HEK293 (cell line): ENCODE measurements around the gene COL17A1.
A peak's percentile ranks its signal among the peaks of the same experiment; 100 is the strongest.

Source experiments
- FEZF1 ChIP-seq: fragments of 450-650 bp; formaldehyde crosslinking; IDR thresholded peaks from 2 replicates; pipeline ENCODE4 v1.5.1; 2016; ENCODE audit warnings: missing biosample characterization, missing genetic modification characterization
- HOXD13 ChIP-seq: sonication (generic); formaldehyde crosslinking; IDR thresholded peaks from 2 replicates; pipeline ENCODE4 v1.8.0; 2022; ENCODE audit warnings: missing genetic modification reagents, borderline replicate concordance
- IKZF3 ChIP-seq: fragments of 450-650 bp; IDR thresholded peaks from 2 replicates; pipeline ENCODE4 v1.5.0; 2018; ENCODE audit warnings: missing biosample characterization, mild to moderate bottlenecking, missing genetic modification characterization, moderate library complexity
- KLF7 ChIP-seq: fragments of 450-650 bp; formaldehyde crosslinking; IDR thresholded peaks from 2 replicates; pipeline ENCODE4 v1.5.1; 2016; ENCODE audit warnings: missing biosample characterization, missing genetic modification characterization, borderline replicate concordance
- MYNN ChIP-seq: fragments of 450-650 bp; formaldehyde crosslinking; IDR thresholded peaks from 2 replicates; pipeline ENCODE4 v1.5.1; 2016; ENCODE audit warnings: missing biosample characterization, missing genetic modification characterization, borderline replicate concordance
- SP3 ChIP-seq: fragments of 450-650 bp; formaldehyde crosslinking; IDR thresholded peaks from 2 replicates; pipeline ENCODE4 v1.5.1; 2016; ENCODE audit warnings: missing biosample characterization, missing genetic modification characterization
- TRIM28 ChIP-seq: IDR thresholded peaks from 2 replicates; pipeline ENCODE4 v1.6.1; 2011; ENCODE audit warnings: low read length, control low read depth, borderline replicate concordance
- WT1 ChIP-seq: fragments of 450-650 bp; formaldehyde crosslinking; IDR thresholded peaks from 2 replicates; pipeline ENCODE4 v1.5.1; 2016; ENCODE audit warnings: missing biosample characterization, missing genetic modification characterization
- YY2 ChIP-seq: fragments of 450-650 bp; formaldehyde crosslinking; IDR thresholded peaks from 2 replicates; pipeline ENCODE4 v1.5.1; 2016; ENCODE audit warnings: missing biosample characterization, missing genetic modification characterization
- ZIC2 ChIP-seq: fragments of 450-650 bp; formaldehyde crosslinking; IDR thresholded peaks from 2 replicates; pipeline ENCODE4 v1.5.1; 2016; ENCODE audit warnings: missing biosample characterization, missing genetic modification characterization
- ZNF10 ChIP-seq: fragments of 450-650 bp; formaldehyde crosslinking; IDR thresholded peaks from 2 replicates; pipeline ENCODE4 v1.5.1; 2017; ENCODE audit warnings: missing biosample characterization, missing genetic modification characterization
- ZNF18 ChIP-seq: fragments of 450-650 bp; formaldehyde crosslinking; IDR thresholded peaks from 2 replicates; pipeline ENCODE4 v1.5.1; 2016; ENCODE audit warnings: missing biosample characterization, missing genetic modification characterization
- ZNF19 ChIP-seq: fragments of 450-650 bp; formaldehyde crosslinking; IDR thresholded peaks from 2 replicates; pipeline ENCODE4; 2016; ENCODE audit warnings: missing biosample characterization, missing genetic modification characterization, low read depth
- ZNF280D ChIP-seq: fragments of 450-650 bp; formaldehyde crosslinking; IDR thresholded peaks from 2 replicates; pipeline ENCODE4 v1.5.1; 2016; ENCODE audit warnings: missing biosample characterization, missing genetic modification characterization
- ZNF302 ChIP-seq: fragments of 450-650 bp; formaldehyde crosslinking; IDR thresholded peaks from 2 replicates; pipeline ENCODE4 v1.5.1; 2016; ENCODE audit warnings: missing biosample characterization, missing genetic modification characterization, low read depth
- ZNF394 ChIP-seq: fragments of 450-650 bp; formaldehyde crosslinking; IDR thresholded peaks from 2 replicates; pipeline ENCODE4 v1.5.1; 2016; ENCODE audit warnings: missing biosample characterization, missing genetic modification characterization, mild to moderate bottlenecking, moderate library complexity, borderline replicate concordance
- ZNF426 ChIP-seq: fragments of 450-650 bp; formaldehyde crosslinking; IDR thresholded peaks from 2 replicates; pipeline ENCODE4 v1.5.1; 2017; ENCODE audit warnings: missing biosample characterization, missing genetic modification characterization, mild to moderate bottlenecking, inconsistent platforms, moderate library complexity
- ZNF433 ChIP-seq: fragments of 450-650 bp; formaldehyde crosslinking; IDR thresholded peaks from 2 replicates; pipeline ENCODE4 v1.5.1; 2016; ENCODE audit warnings: missing biosample characterization, missing genetic modification characterization, low read depth
- ZNF473 ChIP-seq: fragments of 450-650 bp; formaldehyde crosslinking; IDR thresholded peaks from 2 replicates; pipeline ENCODE4 v1.5.1; 2017; ENCODE audit warnings: missing biosample characterization, missing genetic modification characterization
- ZNF548 ChIP-seq: fragments of 450-650 bp; formaldehyde crosslinking; IDR thresholded peaks from 2 replicates; pipeline ENCODE4 v1.5.1; 2016; ENCODE audit warnings: missing biosample characterization, missing genetic modification characterization
- ZNF621 ChIP-seq: fragments of 450-650 bp; formaldehyde crosslinking; IDR thresholded peaks from 2 replicates; pipeline ENCODE4 v1.5.1; 2017; ENCODE audit warnings: missing biosample characterization, missing genetic modification characterization
- ZNF629 ChIP-seq: fragments of 450-650 bp; formaldehyde crosslinking; IDR thresholded peaks from 2 replicates; pipeline ENCODE4 v1.5.1; 2017; ENCODE audit warnings: missing biosample characterization, missing genetic modification characterization
- ZNF677 ChIP-seq: fragments of 450-650 bp; IDR thresholded peaks from 2 replicates; pipeline ENCODE4 v1.5.0; 2018; ENCODE audit warnings: missing biosample characterization, mild to moderate bottlenecking, missing genetic modification characterization, moderate library complexity
- ZNF692 ChIP-seq: fragments of 450-650 bp; formaldehyde crosslinking; IDR thresholded peaks from 2 replicates; pipeline ENCODE4 v1.5.1; 2016; ENCODE audit warnings: missing biosample characterization, missing genetic modification characterization
- ZNF837 ChIP-seq: fragments of 450-650 bp; formaldehyde crosslinking; IDR thresholded peaks from 2 replicates; pipeline ENCODE4 v1.5.1; 2016; ENCODE audit warnings: missing biosample characterization, missing genetic modification characterization
- ZNF843 ChIP-seq: fragments of 450-650 bp; formaldehyde crosslinking; IDR thresholded peaks from 2 replicates; pipeline ENCODE4 v1.5.1; 2016; ENCODE audit warnings: missing biosample characterization, missing genetic modification characterization
- TF ChIP-seq, protein P1 (sequence below): fragments of 450-650 bp; formaldehyde crosslinking; IDR thresholded peaks from 2 replicates; pipeline ENCODE4 v1.5.1; 2016; ENCODE audit warnings: missing biosample characterization, missing genetic modification characterization, borderline replicate concordance
- TF ChIP-seq, protein P2 (sequence below): fragments of 450-650 bp; formaldehyde crosslinking; IDR thresholded peaks from 2 replicates; pipeline ENCODE4 v1.5.1; 2017; ENCODE audit warnings: missing biosample characterization, missing genetic modification characterization

Gene COL17A1

DNA sequence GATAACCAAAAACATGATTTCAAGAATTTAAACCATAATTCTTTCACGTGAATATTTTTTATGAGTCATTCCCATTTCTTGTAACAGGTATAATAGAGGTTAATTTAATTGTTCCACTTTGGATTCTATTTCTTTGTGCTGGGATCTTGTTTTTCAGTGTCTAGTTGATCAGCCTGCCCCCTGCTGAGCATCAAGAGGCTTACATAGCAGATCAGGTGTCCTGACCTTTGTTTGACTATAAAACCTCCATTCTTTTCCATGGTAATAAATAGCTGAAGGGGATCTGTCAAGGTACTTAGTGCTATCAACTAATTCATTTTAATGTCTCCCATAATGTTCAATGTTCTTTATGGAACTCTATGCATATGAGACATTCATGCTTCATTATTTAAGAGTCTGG is 4.9 kb downstream of the COL17A1 start (continued):
- TF ChIP-seq ZNF280D: no peak
- peak; percentile 44; the same call in 1 of the 2 replicates for TF ChIP-seq IKZF3 (tag by site-specific recombination)
- TF ChIP-seq ZNF473 (tag by site-specific recombination): no peak
- peak; percentile 37; the same call in 1 of the 2 replicates for TF ChIP-seq WT1 (tag by site-specific recombination)
- 0 out of 2 replicates have a peak, but pooled peaks have one; percentile 45 for TF ChIP-seq ZNF18
- TF ChIP-seq, protein P1, sequence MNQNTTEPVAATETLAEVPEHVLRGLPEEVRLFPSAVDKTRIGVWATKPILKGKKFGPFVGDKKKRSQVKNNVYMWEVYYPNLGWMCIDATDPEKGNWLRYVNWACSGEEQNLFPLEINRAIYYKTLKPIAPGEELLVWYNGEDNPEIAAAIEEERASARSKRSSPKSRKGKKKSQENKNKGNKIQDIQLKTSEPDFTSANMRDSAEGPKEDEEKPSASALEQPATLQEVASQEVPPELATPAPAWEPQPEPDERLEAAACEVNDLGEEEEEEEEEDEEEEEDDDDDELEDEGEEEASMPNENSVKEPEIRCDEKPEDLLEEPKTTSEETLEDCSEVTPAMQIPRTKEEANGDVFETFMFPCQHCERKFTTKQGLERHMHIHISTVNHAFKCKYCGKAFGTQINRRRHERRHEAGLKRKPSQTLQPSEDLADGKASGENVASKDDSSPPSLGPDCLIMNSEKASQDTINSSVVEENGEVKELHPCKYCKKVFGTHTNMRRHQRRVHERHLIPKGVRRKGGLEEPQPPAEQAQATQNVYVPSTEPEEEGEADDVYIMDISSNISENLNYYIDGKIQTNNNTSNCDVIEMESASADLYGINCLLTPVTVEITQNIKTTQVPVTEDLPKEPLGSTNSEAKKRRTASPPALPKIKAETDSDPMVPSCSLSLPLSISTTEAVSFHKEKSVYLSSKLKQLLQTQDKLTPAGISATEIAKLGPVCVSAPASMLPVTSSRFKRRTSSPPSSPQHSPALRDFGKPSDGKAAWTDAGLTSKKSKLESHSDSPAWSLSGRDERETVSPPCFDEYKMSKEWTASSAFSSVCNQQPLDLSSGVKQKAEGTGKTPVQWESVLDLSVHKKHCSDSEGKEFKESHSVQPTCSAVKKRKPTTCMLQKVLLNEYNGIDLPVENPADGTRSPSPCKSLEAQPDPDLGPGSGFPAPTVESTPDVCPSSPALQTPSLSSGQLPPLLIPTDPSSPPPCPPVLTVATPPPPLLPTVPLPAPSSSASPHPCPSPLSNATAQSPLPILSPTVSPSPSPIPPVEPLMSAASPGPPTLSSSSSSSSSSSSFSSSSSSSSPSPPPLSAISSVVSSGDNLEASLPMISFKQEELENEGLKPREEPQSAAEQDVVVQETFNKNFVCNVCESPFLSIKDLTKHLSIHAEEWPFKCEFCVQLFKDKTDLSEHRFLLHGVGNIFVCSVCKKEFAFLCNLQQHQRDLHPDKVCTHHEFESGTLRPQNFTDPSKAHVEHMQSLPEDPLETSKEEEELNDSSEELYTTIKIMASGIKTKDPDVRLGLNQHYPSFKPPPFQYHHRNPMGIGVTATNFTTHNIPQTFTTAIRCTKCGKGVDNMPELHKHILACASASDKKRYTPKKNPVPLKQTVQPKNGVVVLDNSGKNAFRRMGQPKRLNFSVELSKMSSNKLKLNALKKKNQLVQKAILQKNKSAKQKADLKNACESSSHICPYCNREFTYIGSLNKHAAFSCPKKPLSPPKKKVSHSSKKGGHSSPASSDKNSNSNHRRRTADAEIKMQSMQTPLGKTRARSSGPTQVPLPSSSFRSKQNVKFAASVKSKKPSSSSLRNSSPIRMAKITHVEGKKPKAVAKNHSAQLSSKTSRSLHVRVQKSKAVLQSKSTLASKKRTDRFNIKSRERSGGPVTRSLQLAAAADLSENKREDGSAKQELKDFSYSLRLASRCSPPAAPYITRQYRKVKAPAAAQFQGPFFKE: no peak
- TF ChIP-seq ZNF19 (tag by site-specific recombination): no peak
- TF ChIP-seq, protein P2, sequence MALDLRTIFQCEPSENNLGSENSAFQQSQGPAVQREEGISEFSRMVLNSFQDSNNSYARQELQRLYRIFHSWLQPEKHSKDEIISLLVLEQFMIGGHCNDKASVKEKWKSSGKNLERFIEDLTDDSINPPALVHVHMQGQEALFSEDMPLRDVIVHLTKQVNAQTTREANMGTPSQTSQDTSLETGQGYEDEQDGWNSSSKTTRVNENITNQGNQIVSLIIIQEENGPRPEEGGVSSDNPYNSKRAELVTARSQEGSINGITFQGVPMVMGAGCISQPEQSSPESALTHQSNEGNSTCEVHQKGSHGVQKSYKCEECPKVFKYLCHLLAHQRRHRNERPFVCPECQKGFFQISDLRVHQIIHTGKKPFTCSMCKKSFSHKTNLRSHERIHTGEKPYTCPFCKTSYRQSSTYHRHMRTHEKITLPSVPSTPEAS (tag by site-specific recombination): no peak
- TF ChIP-seq SP3: no peak
- TF ChIP-seq ZNF548 (tag by site-specific recombination): no peak
- TF ChIP-seq YY2 (tag by site-specific recombination): no peak
- peak; percentile 84 for TF ChIP-seq ZNF843
- no peak for TF ChIP-seq ZNF394
- TF ChIP-seq ZIC2 (tag by site-specific recombination): 0 out of 2 replicates have a peak, but pooled peaks have one; percentile 5
- 0 out of 2 replicates have a peak, but pooled peaks have one; percentile 21 for TF ChIP-seq ZNF629 (tag by site-specific recombination)
- TF ChIP-seq ZNF621: no peak
- TF ChIP-seq ZNF837 (tag by site-specific recombination): no peak
- no peak for TF ChIP-seq HOXD13 (CRISPR knock-in tag)
- no peak for TF ChIP-seq ZNF433 (tag by site-specific recombination)
- TF ChIP-seq MYNN (tag by site-specific recombination): no peak
- no peak for TF ChIP-seq ZNF677 (tag by site-specific recombination)
- no peak for TF ChIP-seq KLF7 (tag by site-specific recombination)
- no peak for TF ChIP-seq ZNF302 (tag by site-specific recombination)
- no peak for TF ChIP-seq ZNF692 (tag by site-specific recombination)
- no peak for TF ChIP-seq TRIM28
- TF ChIP-seq ZNF10 (tag by site-specific recombination): 0 out of 2 replicates have a peak, but pooled peaks have one; percentile 27
- TF ChIP-seq ZNF426 (tag by site-specific recombination): no peak
- TF ChIP-seq FEZF1 (tag by site-specific recombination): peak; percentile 66
